Stimulated activated CD8-positive, alpha-beta memory T cell treated with anti-CD3 and anti-CD28 coated beads, Interleukin-7, amount 100 ng/mL, for 24 hours (primary cell): ENCODE data around the gene RGN.
A peak's percentile ranks its signal among the peaks of the same experiment; 100 is the strongest.
"Not testable (repeated sequence)": the region's sequence is repeated elsewhere in the genome, so short reads cannot be mapped to it uniquely, and the experiment has no call there.

ENCODE experiments used
- DNase-seq: peaks from one replicate; pipeline ENCODE4 v3.0.0-alpha.2; 2020; ENCODE audit warnings: low read depth

Gene RGN

DNA sequence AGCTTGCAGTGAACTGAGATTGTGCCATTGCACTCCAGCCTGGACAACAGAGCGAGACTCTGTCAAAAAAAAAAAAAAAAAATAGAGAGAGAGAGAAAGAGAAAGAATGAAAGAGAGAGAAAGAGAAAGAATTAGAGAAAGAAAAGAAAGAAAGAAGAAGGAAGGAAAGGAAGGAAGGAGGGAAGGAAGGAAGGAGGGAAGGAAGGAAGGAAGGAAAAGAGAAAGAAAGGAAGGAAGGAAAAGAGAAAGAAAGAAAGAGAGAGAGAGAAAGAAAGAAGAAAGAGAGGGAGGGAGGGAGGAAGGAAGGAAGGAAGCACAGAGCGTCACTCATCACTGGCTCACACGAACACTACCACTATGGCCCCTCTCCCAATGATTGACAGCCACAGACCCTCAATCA lies 46.2 kb downstream of the RGN start:
- not testable (repeated sequence) for DNase-seq

DNA sequence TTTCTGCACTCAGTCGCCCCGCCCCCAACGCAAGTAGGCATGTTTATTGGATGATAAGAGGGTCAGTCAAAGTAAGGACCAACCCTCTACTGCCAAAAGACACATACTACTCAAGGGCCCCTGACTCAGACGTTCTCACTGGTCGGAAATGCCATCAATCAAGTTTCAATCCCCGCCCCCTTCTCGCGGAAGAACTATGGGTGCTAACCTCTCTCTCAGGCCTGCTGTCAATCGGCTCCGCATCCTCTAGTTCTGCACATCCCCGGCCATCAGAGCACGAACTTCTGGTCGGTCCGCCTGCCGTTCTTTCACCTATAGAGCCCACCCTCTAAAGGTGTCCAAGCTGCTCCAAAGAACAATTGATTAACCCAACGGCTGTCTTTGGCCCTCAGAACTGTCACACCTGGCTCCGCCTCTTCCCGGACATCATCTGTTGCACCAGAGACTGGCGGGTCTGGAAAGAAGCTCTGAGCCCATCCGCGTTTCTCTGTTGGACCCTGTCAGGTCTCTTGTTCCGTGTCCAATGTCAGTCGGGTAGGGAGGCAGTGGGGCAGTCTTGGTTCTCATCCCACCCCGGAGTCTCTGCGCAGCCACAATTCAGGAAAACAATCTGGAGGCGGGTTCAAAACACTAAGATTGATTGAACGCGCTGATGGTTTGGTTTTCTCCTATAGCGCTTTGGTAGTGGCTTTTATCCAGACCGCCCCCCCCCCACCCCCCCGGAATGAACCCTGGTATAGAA lies 51.1 kb downstream of the RGN start:
- peak; percentile 69 for DNase-seq

GRCh38 chrX:47129899-47130358 lies 51.7 kb downstream of the RGN start:
- DNase-seq = no peak

DNA sequence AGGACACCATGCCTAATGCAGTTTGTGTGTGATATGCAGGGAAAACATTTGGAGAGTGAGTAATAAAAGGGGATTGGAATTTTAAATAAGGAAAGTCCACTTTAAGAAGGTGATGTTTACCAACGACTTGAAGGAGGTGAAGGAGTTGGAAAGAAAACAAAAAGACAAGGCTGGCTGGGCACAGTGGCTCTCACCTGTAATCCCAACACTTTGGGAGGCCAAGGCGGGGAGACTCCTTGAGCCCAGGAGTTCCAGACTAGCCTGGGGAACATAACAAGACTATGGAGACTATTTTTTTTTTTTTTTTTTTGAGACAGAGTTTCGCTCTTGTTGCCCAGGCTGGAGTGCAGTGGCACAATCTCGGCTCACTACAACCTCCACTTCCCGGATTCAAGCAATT lies 55.2 kb downstream of the RGN start:
- DNase-seq = no peak

DNA sequence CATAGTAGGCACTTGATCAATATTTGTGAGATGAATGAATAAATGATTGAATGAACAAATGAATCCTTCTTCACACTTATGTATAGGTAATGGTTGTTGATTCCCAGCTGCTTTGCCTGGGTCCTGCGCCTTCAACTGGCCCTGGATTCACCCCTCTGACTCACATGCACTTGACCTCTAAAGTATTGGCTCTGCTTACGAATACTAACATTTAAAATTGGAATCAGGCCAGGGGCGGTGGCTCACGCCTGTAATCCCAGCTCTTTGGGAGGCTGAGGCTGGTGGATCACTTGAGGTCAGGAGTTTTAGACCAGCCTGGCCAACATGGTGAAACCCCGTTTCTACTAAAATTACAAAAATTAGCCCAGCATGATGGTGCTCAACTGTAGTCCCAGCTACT lies 57.4 kb downstream of the RGN start:
- not testable (repeated sequence) for DNase-seq

GRCh38 chrX:47138171-47138570 lies 59.9 kb downstream of the RGN start:
- no peak for DNase-seq
